HG02763 (cell line): ENCODE results near the gene KCNH3.
"Not testable (repeated sequence)": the region's sequence is repeated elsewhere in the genome, so short reads cannot be mapped to it uniquely, and the experiment has no call there.

Source experiments
- ATAC-seq: cut with Tn5 transposase; IDR thresholded peaks from one replicate; pipeline ENCODE4 v1.9.1; 2021; ENCODE audit warnings: mild to moderate bottlenecking, moderate library complexity; ENCODE audit not compliant: unreplicated experiment

The KCNH3 gene

DNA sequence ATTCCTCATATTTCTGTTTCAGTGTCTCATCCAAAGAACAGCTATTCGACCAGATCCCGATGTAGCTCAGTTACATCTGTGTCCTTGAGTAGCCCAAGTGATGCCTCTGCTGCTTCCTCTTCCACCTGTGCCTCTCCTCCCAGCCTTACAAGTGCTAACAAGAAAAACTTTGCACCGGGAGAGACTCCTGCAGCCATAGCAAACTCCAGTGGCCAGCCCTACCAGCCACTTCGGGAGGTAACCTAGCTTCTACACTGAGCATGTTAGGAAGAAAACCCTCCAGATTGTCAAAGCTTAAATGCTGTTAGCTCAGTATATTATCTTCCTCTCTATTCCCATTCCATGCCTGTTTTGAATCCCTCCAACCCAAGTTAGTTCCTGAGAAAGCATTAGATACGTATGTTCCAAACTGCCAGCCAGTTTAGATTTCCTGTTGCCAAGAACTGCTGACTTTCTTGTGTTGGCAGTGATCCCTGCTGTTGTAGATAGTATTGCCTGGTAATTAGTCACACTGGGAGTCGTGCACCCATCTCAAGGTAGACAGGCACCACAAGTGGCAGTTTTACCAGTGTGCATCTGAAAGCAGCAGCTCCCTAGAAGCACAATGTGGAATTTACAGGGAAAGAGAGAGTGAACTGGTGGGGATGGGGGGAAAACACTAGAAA, 14.0 kb upstream of the KCNH3 start:
- no peak for ATAC-seq

DNA sequence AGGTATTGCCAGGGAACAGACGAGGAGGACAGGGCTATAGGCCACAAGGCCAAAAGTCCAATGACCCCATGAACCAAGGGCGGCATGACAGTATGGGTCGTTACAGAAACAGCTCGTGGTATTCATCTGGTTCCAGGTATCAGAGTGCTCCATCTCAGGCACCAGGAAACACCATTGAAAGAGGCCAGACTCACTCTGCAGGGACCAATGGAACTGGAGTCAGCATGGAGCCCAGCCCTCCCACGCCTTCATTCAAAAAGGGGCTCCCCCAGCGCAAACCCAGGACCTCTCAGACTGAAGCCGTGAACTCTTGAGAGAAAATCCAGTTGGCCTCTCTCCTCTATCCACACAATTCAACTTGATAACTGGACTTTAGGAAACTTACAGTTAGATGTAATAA, 12.9 kb upstream of the KCNH3 start:
- ATAC-seq: no peak

DNA sequence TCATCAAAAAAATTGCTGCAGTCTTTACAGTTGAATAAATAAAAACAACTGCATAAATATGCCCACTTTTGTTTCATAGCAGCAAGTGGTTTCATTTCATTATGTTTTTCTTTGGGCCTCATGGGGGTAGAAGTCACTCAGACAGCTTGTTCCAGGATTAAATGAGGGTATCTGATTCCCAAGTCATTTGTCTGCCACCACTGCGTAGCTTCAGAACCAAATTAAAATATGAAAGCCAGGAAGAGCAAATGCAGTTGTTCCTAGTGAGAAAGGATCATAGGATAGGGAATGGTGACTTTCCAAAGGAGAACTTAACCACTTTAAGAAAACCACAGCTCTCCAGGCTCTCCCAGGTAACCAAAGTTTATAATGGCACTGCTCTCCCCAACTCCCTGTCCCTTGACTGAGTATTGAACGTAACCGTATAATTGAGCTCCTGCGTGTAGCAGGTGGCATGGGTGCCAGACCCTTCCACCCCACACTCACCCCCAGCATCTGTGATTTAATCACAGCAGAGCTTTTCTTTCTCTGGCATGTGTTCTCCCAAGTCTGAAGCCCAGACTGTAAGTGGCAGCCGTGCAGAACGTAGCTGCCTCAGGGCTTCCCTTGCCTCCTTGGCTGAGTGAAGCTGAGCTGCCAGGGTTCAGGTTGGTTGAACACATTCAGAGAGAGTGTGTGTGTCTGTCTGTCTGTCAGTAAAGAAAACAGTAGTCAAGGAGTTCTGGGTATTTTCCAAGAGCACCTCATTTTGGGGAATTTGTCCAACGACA, 11.3 kb upstream of the KCNH3 start:
- no peak for ATAC-seq

DNA sequence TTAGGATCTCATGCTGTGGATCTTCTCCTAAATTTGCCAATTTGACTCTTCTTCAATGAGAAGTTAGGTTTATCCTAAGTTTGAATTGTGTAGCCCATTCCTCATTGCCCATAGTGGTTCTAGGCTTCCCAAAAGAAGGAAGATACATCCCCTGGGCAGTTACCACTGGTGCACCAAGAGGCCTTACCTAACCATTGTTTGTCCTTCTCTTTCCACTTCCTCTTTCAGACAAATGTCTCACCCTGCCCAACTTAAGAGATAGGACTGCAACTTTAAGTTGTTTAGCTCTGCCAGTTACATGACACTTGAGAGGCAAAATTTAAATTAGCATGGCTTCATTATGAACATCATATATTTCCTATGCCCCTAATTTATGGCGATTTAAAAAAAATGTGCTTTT, 9.4 kb upstream of the KCNH3 start:
- no peak for ATAC-seq

DNA sequence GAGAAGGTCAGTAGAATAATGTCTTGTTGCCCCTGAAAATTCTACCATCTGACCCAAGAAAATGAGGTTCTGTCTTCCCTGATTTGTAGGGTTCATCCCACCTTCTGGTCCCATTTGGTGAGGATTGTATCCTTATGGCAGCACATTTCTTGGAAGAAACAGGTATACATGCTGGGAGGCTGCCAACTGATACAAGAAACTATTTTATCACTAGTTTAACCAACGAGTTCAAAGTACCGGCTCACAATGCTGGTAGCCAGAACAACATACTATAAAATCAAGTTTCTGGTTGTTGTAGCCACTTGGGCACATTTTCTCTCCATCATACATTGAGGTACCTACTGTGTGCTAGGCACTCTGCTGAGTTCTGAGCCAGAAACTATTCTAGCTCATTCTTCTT, 7.1 kb upstream of the KCNH3 start:
- no peak for ATAC-seq

DNA sequence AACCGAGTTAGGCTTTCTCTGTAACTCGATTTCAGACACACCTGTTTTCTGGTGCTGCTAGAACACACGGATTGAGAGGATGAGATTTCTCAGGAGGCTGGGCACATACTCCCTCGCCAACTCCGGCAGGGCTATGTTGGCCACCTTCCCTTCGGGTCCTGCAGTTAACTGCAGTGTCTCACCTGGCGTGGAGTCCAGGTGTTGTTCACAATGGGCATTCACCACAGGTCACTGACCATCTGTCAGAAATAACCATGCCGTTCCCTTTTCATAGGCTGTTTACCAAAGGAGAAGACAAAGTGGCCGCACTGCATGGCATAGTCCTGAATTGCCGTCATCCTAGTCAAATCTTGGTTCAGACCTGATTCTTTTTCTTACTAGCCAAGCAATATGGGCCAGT, 5.5 kb upstream of the KCNH3 start:
- no peak for ATAC-seq

DNA sequence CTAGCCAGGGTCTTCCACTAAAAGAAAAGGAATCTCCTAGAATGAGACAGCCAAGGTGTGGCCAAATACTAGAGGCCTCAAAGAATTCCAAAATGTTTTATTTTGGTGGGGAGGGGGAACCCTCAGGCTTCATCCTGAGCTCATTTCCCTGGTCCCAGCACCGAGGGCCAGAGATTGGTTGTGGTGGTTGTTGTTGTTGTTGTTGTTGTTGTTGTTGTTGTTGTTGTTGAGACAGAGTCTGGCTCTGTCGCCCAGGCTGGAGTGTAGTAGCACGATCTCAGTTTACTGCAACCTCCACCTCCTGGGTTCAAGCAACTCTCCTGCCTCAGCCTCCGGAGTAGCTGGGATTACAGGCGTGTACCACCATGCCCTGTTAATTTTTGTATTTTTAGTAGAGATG, 4.7 kb upstream of the KCNH3 start:
- not testable (repeated sequence) for ATAC-seq

DNA sequence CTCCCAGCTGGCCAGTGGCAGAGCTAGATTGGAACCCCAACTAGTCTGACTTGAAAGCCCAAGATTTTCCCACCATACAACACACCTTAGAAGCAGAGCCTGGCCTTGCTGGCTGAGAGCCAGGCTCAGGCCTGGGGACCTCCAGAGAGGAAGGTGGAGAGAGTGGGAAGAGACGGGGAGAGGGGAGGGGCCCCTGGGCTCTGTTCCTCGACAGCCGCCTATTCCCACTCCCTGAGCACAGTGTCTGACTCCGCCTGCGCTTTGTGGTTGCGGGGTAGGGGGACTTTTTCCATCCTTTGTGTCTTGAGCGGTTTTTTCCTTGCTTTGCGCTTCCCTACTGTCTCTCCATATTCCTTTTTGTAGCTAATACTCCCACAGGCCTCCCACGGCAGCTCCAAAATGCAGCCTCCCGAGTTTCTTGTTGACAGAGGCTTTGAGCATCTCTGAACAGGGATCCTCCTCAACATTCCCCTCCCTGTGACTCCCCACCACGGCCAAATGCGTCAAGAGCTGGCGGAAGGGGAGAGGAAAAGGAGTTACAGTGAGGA, 4.0 kb upstream of the KCNH3 start:
- no peak for ATAC-seq

DNA sequence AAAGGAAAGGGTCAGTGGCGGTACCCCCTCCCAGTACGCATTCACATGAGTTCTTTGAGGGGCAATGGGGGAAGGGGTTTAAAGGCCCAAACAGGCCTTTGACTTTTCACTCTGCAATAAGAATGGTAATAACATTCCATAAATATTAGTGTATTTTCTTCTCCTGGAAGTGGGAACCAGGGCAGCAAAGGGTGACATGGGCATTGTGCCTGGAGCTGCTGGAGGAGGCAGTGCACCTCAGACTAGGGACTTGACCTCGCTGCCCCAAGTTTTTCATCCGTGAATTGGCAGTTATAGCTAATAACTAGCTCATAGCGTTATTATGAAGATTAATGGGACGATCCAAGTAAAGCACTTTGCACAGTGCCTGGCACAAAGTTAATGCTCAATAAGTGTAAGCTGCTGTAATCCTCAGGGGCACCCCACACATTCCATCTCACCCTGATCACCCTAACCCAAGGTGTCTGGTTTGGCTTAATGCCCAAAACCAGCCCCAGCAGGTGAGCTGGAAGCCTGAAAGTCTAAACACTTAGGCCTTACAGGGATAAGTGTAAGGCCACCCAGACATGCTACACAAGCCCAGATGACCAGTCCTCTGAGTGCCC, 2.8 kb upstream of the KCNH3 start:
- ATAC-seq: no peak

DNA sequence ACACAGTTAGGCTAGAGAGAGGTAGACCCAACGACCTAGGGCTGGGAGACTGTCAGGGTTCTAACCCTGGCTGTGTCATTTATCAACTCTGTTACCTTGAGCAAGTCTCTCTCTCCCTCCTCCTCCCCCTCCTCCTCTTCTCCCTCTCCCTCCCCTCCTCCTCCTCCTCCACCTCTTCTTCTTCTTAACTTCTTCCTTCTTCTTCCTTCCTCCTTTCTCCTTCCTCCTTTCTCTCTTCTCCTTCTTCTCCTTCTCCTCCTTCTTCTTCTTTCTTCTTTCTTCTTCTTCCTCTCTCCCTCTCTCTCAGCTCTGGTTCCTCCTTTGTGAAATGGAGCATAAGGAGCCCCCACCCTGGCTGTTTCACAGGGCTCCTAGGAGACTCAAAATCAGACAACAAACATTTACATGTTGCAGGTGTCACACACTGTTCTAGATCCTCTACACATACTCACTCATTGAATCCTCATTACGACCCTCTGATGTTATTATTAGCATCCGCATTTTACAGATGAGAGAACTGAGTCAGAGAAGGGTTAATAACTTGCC, 2.2 kb upstream of the KCNH3 start:
- ATAC-seq: no peak

DNA sequence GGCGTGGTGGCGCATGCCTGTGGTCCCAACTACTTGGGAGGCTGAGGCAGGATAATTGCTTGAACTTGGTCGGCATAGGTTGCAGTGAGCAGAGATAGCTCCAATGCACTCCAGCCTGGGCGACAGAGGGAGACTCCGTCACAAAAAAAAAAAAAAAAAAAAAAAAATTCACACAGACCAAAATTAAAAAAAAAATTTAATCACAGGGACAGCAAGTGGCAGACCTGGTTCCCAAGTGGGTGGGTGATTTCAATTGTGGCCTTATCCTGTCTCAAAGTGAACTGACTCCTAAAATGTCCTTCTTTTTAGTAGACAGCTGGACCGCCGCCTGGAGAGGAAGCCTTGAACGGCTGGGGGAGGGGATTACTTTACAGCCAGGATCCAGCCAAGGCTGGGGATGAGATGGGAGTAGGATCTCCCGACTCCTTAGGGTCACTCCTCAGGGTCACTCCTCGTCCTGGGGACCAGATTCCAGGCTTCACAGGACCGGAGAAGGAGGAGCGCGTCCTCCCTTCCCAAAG, 1.5 kb upstream of the KCNH3 start:
- no peak for ATAC-seq

DNA sequence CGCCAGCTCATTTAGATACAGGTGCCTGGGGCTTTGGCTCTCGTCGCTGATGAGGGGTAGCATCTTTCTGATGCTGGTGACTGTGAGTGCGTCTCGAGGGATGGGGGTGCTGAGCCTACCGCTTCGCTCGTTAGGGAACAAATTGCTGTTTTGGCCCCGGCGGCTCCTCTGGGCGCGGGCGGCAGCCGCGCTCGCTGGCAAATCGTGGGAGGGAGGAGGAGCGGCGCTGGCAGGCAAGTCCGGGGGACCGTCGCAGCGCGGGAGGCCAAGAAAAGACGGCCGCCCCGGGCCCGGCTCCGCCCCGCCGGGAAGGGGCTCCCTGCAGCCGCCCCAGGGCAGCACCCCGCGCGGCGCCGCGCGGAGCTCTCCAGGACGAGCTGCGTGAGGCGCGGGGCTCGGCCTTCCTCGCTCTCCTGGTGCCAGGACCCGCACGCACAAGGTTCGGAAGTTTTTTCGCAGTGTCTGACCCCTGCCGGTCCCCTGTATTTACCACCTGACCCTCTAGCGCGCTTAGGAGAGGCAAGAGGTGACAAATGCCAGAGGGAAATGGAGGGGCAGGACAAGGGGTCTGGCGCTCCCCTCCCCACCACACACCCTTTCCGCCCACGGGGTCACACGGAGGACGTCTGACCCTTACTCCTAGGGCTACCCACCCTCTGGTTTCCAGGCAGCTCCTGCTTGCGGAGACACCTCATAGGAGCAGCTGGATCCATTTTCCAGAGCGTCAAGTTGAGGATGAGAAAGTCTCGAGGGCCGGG, 899 bp upstream of the KCNH3 start:
- ATAC-seq: no peak

DNA sequence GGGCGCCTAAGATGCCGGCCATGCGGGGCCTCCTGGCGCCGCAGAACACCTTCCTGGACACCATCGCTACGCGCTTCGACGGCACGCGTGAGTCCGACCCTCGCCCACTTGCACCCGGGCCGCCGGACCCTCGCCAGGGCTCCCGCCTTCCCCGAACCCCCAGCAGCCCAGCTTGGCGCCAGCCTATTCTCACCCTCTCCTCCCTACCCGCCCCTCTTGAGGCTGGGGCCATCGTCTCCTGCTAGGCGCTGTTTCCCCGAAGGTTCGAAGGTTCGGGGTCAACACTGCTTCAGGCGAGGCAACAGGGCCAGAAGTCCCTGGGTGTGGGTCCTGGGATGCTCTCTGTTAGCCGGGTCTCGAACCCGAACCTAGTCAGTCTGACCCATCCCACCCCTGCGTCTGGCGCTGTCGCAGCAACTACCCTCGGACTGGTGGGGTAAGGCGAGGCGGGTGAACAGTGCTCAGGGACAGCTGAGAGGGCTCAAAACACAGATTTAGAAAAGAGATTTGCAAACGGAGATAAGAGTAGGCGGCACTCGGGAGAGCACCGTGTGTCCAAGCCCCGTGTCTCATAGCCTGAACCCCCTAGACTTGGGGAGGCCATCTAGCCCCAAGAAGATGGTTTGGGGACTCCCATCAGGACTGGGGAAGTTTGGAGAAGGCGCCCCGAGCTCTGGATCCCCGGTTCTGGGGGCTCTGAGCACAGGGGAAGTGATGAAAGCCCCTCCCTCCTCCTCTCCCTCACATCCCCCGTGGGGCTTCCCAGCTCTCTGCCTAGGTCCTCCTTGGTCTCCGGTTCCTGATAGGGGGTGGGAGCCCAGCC, 787 bp downstream of the KCNH3 start:
- no peak for ATAC-seq

DNA sequence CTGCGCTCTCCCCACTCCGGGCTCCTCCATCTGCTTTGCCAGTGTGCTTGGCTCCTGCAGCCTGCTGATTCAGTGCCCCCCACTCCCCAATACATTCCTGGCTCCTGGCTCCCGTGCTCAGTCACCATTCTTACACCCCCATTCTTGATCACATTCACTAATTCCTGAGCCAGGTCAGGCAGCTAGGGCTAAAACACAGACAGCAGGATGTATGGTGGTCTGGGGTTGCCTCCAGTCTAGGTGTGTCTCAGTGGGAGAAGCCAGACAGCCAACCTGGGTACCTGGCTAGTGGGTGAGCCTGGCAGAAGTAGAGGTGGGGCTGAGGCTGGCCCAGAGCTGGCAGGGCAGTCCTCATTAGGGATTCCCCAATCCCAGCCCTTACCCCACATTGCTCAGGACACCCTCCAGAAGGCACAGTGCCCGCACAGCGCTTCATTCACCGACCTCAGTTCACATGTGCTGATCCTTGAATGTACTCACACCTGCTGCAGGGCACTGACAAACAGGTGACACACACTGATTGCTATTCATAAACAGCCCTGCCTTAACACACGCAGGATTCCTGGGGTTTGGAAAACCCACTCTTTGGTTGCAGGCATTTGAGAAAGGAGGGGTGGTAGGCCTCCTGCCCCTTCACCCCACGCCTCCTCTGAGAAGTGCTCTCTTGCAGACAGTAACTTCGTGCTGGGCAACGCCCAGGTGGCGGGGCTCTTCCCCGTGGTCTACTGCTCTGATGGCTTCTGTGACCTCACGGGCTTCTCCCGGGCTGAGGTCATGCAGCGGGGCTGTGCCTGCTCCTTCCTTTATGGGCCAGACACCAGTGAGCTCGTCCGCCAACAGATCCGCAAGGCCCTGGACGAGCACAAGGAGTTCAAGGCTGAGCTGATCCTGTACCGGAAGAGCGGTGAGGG, 1.7 kb downstream of the KCNH3 start:
- ATAC-seq: no peak

DNA sequence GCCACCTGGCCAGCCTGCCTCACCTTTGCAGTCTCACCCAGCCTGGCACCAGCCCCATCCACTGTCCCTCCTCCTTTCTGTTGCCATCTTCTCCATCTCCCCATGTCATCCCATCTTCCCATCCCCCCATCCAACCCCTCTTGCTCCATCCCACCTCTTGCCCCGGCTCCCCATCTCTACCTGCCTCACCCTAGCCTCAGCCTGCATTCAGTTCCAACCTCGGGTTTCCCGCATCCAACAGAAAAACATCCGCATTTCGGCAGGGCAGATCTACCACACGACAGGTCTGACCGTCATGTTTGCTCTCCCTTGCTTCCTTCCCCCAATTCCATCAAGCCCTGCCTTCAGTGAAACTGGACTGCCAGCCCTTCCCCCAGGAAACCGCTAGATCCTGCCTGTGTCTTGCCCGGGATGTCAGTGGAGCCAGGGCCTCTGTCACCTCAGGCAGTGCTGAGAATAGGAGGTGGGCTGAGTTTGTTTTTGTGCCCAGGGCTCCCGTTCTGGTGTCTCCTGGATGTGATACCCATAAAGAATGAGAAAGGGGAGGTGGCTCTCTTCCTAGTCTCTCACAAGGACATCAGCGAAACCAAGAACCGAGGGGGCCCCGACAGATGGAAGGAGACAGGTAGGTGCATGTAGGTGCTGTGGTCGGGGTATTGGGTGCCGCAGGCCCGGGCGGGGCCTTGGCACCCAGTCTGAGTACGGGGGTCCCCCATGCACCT, 2.5 kb downstream of the KCNH3 start:
- ATAC-seq: no peak

DNA sequence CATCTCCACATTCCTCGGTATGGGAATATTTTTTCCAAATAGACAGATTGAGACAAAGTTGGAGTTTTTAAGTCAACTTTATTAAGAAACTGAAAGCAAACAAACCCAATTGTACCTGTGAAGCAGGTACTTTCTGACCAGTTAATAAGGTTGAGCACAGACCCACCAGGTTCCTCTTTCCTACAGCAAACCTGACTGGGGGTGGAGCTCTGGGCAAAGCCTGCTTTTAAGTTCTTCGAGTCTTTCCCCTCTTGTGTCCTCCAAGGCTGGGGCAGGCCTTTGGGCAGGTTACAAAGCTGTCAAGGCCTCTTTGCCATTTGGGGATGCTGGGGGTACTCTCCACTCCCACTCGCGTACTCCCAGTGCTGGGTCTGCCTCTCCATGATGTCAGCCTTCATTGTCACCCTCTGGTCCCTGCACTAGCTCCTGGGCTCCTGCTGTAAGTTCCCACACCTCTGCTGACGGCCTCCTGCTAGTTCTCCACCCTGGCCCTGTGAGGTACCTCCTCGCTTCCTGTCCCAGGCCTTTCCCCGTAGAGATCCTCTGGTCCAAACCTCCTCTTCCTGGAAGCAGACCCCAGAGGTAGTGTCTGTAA, 3.2 kb downstream of the KCNH3 start:
- ATAC-seq: no peak

DNA sequence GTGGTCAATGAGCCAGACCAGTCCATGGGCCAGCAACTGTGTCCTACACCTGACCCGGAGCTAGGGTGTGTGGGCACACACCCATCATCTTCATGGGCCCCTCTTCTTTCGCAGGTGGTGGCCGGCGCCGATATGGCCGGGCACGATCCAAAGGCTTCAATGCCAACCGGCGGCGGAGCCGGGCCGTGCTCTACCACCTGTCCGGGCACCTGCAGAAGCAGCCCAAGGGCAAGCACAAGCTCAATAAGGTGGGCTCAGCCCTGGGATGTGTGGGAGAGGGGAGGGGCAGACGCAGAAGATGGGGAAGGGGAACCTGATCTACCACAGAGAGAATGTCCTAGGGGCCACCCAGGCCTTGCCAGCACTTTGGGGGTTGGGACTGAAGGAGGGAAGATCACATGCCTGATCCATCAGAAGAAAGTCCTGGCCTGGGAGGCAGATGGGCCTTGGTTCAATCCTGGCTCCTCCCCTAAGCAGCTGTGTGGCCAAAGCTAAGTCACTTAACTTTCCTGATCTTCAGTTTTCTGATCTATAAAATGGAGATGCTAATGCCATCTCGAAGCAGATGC, 3.8 kb downstream of the KCNH3 start:
- ATAC-seq: no peak
